ENCODE measurements around the gene MBOAT1. TPM values are rescaled to one million over a fixed set of nuclear protein-coding genes. Genes with fewer than 3 reads are reported as not detected.

Gene MBOAT1
- total RNA-seq, 1 donor from 2014 or later, result 83.3 TPM

DNA sequence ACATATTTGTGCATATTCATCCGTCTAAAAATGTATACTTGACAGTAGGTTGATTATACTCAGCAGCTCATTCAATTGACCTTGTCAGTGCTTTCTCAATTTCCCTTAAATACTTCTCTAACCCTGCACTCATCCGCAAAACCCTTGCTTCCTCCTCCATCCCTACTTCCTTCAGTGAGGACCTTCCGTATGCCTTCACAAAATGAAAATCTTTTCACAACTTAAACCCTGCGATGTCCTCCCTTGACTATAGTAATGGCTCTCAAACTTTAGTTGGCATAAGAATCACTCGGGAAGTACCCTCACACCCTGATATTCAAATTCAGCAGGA lies 5.2 kb downstream of the MBOAT1 start:
- Mint-ChIP-seq H3K4me3 (peak overlapping the region; percentile 55), H3K9me3 (peaks cover 4% of the 10 kb centered on the region), H3K27me3 (peaks cover 3% of the 10 kb centered on the region), H3K4me1 (ENCODE audit: unreplicated experiment) (peaks cover 48% of the 10 kb centered on the region), H3K27ac (peak overlapping the region; percentile 84), H3K36me3 (peaks cover 8% of the 10 kb centered on the region)
- no peak for DNase-seq (ENCODE audit: extremely low spot score, unreplicated experiment)
- TF ChIP-seq, protein P1, sequence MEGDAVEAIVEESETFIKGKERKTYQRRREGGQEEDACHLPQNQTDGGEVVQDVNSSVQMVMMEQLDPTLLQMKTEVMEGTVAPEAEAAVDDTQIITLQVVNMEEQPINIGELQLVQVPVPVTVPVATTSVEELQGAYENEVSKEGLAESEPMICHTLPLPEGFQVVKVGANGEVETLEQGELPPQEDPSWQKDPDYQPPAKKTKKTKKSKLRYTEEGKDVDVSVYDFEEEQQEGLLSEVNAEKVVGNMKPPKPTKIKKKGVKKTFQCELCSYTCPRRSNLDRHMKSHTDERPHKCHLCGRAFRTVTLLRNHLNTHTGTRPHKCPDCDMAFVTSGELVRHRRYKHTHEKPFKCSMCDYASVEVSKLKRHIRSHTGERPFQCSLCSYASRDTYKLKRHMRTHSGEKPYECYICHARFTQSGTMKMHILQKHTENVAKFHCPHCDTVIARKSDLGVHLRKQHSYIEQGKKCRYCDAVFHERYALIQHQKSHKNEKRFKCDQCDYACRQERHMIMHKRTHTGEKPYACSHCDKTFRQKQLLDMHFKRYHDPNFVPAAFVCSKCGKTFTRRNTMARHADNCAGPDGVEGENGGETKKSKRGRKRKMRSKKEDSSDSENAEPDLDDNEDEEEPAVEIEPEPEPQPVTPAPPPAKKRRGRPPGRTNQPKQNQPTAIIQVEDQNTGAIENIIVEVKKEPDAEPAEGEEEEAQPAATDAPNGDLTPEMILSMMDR (conservative IDR thresholded peaks at IDR 0.05), result no peak

DNA sequence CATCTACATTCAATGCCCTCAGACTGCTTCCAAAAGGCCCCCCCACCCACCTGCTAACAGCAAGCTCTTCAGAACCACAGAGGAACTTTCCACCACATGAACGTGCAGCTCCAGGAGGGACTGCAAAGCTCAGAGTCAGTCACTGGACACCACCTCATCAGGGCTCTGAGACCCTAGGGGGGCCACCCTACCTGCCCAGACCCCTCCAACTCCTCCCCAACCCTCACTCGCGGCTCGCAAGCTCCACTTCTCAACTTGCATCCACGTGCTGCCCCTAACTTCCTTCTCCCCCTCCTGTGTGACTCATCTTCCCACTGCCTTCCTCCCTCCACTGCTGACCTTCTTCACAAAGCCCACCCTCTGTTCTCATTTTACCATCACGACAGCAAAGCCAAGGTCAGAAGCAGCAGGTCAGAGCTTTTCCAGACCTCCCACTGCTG lies 6.5 kb downstream of the MBOAT1 start:
- H3K4me3 Mint-ChIP-seq, result peak overlapping the region; percentile 3
- peak overlapping the region; percentile 58 for H3K27ac Mint-ChIP-seq
- H3K9me3 Mint-ChIP-seq, result peaks cover 4% of the 10 kb centered on the region
- no peaks in the 10 kb centered on the region for H3K27me3 Mint-ChIP-seq
- DNase-seq (ENCODE audit: extremely low spot score, unreplicated experiment), result no peak
- peaks cover 8% of the 10 kb centered on the region for H3K36me3 Mint-ChIP-seq
- H3K4me1 Mint-ChIP-seq (ENCODE audit: unreplicated experiment), result peaks cover 45% of the 10 kb centered on the region
- TF ChIP-seq, protein P1 (conservative IDR thresholded peaks at IDR 0.05), result no peak

DNA sequence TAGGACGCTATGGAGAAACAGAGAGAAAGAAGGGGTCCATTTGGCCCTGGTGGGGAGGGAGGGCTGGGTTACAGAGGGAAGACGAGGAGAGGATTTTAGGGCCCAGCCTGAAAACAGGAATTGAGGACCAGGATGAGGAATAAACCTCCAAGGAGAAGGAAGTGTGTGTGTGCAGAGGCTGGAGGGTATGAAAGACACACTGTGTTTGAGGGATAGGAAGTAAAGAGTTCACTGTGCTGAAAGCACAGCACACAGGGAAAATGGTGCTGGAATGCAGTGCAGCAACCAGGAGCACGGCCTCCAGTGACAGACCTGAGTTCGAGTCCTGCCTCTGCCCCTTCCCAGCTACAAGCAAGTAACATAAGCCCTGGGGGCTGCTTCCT lies 7.8 kb downstream of the MBOAT1 start:
- Mint-ChIP-seq H3K27ac (peak overlapping the region; percentile 96), H3K27me3 (no peaks in the 10 kb centered on the region), H3K4me3 (peak overlapping the region; percentile 69), H3K36me3 (peaks cover 8% of the 10 kb centered on the region), H3K4me1 (ENCODE audit: unreplicated experiment) (peaks cover 43% of the 10 kb centered on the region), H3K9me3 (peaks cover 4% of the 10 kb centered on the region)
- TF ChIP-seq, protein P1 (conservative IDR thresholded peaks at IDR 0.05), result no peak
- no peak for DNase-seq (ENCODE audit: extremely low spot score, unreplicated experiment)

DNA sequence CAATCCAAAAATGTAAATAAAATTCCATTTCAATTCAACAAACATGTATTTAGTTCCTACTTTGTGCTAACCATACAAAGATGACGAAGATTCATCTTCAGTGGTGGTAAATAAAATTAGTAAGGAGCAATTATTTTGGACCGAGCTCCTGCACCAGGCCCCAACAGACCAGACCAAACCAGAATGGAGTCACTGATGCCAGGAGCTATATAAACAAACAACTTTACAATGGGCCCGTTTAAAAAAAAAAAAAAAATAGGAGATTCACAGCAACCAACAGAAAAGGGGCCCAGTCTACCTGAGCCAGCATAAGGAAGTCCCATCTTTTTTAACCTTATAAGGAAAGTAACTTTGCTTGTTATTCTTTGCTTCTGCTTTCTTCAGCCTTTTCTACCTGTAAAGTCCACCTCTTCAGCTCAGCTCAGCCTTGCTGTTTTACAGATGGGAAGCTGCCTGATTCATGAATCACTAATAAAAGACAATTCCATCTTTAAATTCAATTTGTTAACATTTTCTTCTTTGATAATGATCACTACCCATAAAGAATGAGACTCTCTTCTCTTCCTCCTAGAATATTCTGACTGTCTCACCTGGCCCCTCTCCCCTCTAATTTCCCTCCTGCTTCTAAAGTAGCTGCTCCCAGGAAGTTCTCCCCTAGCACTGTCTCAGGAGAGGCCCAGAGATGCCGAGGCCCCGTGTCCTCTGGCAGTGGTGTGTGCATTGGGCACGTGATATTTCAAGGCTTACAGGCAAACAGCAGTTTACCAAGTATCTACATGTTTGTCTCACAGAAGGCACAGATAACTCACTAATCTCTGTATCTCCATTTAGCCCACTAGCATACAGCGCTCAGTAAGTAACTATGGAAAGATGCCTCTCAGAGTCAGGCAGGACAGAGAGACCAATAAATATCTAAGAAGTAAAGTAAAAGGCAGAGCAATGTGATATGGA lies 8.4 kb downstream of the MBOAT1 start:
- peaks cover 4% of the 10 kb centered on the region for H3K9me3 Mint-ChIP-seq
- TF ChIP-seq, protein P1 (conservative IDR thresholded peaks at IDR 0.05), result no peak
- no peak for DNase-seq (ENCODE audit: extremely low spot score, unreplicated experiment)
- peak overlapping the region; percentile 96 for H3K27ac Mint-ChIP-seq
- H3K4me1 Mint-ChIP-seq (ENCODE audit: unreplicated experiment), result peaks cover 46% of the 10 kb centered on the region
- H3K27me3 Mint-ChIP-seq, result no peaks in the 10 kb centered on the region
- peak overlapping the region; percentile 69 for H3K4me3 Mint-ChIP-seq
- peaks cover 8% of the 10 kb centered on the region for H3K36me3 Mint-ChIP-seq

DNA sequence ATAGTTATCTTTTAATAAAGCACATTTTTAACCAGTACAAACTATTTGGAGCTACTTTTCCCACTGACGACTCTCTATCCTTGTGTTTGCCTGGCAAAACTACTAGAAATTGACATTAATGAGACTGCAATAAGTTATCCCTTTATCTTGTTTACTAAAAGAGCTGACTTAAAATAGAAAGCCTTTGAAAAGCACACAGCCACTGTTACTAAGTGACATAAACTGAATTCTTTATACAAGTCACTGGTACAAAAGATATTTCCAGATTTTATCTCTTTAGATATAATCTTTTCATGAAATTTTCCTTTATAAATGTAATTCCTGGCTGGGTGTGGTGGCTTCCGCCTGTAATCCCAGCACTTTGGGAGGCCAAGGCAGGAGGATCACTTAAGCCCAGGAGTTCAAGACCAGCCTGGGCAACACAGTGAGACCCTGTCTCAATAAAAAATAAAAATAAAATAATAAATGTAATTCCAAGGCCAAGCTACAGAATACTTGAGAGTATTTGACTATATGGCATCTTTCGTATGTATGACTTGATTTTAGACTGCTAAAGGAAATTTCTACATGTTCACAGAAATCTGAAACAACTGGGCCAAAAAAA lies 9.5 kb downstream of the MBOAT1 start:
- Mint-ChIP-seq H3K36me3 (peaks cover 14% of the 10 kb centered on the region), H3K27me3 (no peaks in the 10 kb centered on the region), H3K27ac (peak overlapping the region; percentile 96), H3K4me3 (peak overlapping the region; percentile 20), H3K9me3 (peaks cover 4% of the 10 kb centered on the region), H3K4me1 (ENCODE audit: unreplicated experiment) (peaks cover 53% of the 10 kb centered on the region)
- TF ChIP-seq, protein P1 (conservative IDR thresholded peaks at IDR 0.05), result no peak
- DNase-seq (ENCODE audit: extremely low spot score, unreplicated experiment), result no peak
